DMS53 treated with DMSO at 0.1 percent for 48 hours (cell line): Measurements from ENCODE around the gene CIT.

Source experiments
- DNase-seq: peaks from one replicate; lab custom pipeline; 2025; ENCODE audit not compliant: unreplicated experiment; lab: John Stamatoyannopoulos, UW

CIT gene

DNA sequence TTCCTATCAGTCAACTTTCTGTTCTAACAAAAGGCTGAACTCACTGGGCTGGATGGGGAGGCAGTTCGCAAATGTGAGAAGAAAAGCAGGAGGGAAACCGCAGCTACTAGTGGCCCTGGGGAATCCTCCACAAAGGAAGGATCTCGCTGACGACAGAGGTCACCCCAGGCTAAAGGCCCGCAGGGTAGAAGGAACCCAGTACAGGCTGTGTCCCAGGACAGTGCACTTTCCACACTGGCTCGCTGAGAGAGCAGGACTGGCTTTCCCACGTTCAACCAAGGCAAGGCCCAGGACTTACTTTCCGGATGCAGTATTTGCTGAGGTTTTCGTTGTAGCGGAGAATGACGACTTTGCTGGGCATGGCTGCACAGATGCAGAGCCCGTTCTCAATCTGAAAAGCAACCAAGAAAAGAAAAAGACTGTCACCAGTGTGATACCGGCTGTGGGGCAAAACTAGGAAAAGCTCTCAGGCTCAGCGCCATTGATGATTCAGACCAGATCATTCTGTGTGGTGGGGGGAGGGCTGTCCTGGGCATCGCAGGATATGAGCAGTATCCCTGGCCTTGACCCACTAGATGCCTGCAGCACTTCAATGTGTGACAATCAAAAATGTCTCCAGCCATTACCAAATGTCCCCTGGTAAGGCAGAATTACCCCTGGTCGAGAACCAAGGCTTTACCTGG is 172.9 kb downstream of the CIT start:
- no peak for DNase-seq

DNA sequence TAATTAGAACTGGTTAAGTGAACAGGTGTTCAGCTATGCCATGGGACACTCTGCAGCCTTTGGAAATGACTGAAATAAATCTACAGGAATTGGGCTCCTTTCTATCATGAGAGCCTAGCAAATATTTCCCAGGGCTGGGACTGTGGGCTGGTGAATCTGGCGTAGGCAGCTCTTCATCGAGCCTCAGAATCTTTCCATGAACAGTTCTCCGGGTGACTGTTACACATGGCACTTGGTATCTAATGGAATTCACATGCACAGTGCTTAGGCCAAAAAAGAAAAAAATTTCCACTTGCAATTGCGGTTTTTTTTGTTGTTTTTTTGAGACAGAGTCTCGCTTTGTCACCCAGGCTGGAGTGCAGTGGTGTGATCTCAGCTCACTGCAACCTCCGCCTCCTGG is 177.0 kb downstream of the CIT start:
- no peak for DNase-seq

DNA sequence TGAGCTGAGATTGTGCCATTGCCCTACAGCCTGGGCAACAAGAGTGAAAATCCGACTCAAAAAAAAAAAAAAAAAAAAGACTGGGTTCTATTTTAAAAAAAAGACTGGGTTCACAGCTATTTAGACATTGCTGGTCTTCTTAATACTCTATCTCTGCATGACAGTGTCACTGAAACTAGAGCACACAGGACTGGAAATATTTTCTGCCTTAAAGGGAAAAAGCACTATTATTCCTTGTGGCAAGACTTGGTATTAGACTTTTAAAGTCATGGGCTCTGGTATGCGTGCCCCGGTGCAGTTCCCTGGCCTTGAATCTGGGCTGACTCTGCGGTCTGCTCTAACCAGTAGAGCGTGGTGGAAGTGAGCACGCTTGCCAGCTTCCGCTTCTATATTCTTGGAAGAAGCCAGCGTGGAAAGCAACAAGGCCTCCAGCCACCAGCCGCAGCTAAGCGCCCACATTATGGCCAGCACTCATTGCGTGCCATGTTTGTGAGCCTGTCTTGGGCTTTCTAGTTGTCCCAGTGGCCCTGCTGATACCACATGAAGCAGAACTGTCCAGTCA is 177.8 kb downstream of the CIT start:
- no peak for DNase-seq

DNA sequence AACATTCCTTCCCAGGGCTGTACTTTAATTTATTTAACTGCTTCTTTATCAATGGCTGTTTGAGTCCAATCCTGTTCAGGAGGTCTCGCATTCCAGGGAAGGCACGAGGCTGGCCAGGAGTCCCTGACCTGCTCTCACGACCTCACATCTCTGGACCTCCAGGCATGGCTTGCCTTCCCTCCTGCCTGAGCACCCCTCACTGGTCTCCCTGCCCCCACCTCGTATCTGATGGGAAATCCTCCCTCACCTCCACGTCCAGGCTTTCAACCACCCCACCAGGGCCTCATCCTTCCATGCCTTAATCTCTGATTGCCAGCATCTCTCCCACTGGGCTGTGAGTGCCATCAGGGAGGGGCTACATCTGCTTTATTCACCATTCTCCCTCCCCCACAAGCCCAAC is 180.2 kb downstream of the CIT start:
- DNase-seq = no peak

DNA sequence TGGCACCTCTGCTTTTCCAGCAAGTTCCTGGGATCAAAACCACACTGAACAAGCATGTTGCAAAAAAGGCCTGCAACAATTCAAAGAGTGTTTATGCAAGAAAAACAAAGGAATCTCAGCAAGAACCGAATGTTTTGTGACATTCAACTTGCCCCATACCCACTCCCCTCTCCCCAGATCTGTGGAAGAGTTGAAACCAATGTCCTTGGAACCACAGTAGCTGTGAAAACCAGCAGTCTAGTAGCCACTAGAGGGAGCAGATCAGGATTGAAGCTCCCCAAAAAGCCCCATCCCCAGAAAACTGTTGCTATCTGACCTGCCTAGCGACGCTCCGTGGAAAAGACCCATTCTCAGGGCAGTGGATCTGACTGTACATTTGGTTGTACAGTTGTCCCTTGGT is 182.1 kb downstream of the CIT start:
- no peak for DNase-seq

DNA sequence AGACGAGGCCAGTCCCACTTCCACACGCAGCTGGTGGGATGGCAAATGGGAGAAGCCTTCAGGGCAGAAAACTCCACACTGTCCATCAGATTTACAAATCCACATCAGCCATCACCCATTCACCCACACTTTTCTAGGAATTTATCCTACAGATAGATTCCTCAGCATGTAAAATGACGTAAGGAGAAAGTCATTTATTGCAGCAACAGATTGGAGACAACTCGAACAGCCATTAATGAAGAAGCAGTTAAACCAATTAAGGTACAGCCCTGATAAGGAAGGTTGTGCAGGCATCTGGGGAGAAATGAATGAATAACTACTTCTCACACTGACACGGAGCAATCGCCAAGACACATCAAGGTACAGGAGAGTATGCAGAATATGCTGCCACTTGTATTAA is 183.0 kb downstream of the CIT start:
- DNase-seq = no peak

DNA sequence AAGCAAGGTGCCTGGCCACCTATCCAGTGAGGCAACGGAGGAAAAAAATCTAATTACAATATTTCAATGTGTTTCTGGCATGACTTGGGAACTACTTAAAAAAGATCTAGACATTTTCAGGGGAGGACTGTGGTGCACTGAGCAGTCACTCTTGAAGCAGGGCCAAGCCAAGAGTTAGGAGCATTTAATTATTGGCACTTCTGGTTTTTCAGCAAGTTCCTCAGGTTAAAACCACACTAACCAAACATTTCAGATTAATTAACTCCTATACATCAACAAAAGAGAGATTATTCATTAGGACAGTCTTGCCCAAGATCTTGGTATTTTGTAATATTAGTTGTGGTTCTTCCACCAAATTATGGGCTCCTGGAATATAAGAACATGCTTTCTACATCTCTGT is 183.6 kb downstream of the CIT start:
- no peak for DNase-seq

DNA sequence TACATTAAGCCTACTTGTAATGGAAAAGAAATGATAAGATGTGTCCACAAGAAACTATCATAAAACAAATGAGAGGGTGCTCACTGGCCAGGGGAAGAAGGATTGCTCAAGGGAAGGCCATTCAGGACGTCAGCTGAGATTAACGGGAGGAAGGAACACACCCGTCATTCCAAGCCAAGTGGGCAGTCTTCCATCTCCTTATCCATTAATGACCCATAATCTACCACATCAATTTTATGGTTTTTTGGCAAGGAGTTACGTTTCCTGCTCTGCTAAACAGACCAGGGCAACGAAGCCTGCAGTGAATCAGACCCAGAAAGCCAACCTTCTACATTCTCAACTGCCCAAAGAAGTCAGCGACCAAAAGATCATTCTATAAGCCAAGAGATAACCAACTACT is 184.1 kb downstream of the CIT start:
- DNase-seq = no peak

DNA sequence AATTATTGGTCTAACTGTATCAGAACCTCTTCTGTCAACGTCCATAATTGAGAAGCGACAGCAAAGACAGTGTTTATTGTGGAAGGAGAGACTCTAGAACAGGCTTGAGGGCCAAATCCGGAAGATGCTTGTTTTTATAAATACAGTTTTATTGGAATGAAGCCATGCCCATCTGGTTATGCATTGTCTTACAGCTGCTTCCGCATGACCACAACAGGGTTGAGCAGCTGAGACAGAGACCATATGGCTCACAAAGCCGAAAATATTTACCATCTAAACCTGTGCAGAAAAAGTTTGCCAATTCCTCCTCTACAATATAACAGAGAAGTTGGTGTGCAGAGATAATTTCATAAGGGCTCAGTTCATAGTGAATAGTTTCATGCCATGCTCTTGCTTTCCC is 184.7 kb downstream of the CIT start:
- DNase-seq = no peak

DNA sequence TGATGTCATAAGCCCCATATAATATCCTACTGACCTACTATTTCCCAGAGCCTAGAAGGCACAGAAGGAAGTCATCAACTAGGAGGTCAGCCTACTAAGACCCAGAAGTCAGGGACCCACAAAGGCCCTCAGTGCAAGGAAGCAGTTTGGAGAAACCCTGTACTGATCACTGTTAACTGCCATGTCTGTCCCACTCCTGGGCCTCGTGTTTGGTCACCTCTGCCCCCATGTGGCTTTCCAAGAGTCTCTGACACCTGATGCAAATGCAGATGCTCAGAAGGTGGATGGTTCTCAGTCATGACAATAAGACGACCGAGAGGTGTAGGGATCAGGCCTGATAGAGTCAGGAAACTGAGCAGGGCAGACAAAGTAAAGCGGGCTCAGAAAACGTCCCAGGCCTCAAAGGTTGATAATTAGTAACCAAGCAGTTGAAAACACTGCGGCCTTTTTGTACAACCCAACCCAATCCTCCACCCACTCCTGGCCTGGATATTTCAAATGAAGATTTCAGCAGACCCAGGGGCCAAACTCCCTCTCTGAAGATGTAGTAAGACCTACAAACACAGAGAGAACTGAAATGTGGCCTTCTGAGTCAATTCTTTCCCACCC is 185.8 kb downstream of the CIT start:
- DNase-seq = no peak

DNA sequence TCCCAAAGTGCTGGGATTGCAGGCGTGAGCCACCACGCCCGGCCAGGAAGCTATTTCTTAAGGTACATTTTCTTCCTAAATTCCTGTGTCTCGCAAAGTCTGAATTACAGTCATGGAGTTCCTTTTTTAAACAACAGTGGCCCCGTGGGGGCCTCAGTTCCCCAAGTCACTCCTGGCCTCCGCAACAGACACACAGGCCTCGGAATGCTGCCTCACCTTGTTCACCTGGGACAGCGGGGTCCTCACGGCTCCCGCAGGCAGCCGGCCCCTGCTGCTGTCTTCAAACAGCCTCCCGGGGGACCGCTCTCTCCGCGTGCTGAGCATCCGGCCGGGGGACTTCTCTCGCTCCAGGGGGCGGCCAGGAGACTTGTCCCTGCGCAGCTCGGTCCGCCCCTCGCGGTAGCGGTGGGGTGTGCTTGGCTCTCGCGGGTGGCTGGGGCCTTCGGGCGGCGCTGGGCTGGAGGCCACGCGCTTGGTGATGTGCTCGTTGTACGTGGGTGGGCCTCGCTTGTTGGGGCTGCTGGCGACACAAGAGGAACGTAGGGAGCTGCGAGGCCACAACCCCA is 187.1 kb downstream of the CIT start:
- no peak for DNase-seq

DNA sequence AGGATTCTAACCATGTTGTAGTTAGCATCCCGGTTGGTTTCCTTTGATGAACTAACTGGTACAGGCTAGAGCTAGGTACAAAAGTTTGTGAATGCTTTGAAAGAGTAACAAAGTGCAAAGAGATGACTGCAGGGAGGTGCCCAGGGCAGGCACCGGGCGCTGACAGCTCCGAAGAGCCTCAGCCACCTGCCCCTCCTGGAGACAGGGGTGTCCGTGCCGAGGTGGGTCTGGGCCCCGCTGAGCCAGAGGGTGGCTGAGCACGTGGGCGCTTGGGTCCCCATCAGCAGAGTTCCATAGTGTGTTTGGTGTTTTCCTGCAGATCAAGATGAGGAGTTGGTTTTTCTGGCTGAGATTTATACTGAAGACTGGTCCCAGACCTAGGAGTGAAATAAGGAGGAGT is 189.2 kb downstream of the CIT start:
- no peak for DNase-seq

DNA sequence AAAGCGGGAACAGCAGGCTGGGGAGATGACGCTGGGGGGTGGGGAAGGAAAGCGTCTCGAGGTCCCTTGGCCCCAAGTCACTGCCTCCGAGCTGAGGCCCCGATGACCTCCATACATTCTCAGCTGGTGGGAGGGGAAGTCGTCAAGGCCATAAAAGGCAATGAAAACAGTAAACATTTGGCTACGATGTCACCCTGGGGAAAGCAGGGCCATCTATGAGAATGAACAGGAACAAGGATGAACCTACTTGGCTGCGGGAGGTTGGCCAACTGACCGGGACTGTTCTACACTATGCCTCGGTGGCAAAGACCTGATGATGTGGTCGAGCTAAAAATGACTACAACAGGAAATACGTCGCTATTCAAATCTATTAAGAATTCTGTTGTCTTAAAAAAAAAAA is 189.7 kb downstream of the CIT start:
- DNase-seq = no peak

DNA sequence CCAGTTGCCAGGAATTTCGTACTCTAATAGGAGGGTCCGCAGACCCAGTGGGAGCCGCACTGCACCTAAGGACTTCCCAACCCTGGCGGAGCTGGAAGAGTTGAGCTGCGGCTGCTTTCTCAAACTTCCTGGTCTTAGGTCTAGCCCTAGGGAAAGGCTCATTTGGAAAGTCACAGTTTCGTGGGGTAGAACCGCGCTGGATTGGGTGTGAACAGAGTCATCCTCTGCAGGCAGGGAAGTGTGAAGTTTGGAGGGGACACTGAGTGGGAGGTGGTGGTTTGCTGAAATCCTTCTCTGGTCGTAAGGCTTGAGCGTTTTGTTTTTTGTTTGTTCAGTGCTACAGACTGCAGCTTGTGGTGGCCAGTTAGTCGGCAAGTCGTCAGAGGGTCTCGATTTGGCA is 190.3 kb downstream of the CIT start:
- no peak for DNase-seq

DNA sequence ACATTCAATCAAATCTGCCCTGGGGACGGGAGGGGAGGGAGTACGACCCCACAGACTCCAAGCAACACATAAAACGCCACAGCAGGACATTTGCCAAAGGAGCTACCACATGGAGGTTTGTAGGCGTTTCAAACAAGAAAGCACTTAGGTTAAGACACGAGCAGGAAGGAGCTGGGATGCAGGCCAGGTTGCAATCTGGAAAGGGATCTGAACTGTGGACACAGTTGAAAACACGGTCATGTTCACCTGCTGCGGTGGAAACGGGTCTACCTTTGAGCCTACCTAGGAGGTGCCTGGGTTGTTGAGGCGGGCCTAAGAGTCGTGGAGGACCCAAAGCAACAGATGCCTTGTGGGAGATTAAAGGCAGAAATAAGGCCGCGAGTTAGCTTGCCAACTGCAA is 190.8 kb downstream of the CIT start:
- no peak for DNase-seq

DNA sequence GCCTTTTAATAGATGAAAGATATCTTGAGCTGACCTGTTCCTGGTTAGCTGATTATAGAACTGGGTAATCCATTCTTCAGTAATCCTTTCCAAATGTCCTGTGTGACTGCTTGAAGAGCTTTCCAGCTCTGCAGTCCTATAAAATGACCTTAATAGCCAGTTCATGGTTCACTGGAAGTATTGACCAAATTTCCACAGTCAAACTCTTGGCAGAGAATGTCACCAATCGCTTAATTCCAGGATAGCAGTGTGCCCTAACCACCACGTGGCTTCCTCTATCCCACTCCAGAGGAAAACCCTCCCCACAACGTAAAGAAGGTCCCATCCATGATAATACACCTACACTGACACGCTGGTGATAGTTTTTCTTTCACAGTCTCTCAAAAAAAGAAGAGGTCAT is 191.7 kb downstream of the CIT start:
- DNase-seq = no peak

DNA sequence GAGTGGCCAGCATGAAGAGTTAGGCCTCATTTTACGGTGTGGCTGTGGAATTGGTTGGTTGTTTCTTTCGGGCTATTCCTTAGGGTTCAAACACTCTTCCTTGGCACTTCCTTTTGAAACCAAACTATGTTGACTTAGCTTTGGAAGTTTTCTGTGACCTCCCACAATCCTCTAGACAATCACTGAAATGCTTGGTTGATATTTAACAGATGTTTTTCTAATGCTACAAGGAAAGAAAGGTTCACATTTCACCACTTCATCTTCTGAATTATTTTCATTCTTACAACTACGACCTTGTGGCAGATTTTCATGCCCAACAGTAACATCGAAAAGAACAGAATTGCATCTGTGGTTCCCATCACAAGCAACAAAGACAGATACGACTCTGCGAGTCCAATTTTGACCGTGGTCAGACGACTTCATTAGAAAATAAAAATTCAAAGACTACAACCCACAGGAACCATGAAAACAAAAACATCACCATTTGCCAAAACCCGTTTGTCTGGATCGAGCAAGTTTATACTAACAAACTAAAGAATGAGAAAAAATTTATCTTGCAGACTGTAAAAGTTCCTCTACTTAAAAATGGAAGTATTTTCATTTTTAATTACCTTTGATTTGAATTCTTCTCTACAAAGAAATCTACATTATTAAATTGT is 192.3 kb downstream of the CIT start:
- DNase-seq = no peak

DNA sequence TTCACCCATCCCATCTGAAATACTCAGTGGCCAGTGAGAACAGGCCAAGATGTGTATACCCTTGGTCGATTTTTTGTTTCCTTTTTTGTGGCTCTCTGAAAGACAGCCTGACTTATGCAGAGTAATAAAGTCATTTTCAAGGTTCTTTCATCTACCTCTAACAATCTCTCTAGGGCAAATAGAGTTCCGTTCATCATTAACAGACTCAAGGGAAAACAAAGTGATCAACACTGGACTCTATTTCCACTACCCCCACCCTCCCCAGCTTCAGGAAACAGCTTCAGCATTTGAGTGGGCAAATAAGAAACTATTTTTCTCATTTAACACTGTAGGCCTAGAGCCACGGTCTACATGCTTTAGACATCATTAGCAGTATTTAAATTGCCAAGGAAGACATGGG is 193.3 kb downstream of the CIT start:
- DNase-seq = no peak

DNA sequence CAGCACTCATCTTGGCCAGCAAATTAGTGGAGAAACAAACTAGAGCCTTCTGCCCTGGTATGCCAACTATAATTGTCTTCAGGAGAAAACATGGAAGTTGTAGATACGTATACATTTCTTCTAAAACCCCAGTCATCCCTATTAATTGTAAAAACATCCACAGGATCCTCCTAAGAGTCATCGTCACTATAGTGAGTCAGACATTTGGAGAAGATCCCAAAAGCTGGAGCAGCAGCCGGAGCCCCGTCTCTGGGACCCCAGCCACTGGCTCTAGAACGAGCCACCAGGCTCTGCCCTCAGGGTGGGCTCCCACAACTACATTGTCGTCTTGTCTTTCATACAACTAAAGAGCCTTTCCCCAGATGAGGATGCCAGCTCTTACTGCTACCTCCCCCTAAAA is 193.7 kb downstream of the CIT start:
- no peak for DNase-seq

DNA sequence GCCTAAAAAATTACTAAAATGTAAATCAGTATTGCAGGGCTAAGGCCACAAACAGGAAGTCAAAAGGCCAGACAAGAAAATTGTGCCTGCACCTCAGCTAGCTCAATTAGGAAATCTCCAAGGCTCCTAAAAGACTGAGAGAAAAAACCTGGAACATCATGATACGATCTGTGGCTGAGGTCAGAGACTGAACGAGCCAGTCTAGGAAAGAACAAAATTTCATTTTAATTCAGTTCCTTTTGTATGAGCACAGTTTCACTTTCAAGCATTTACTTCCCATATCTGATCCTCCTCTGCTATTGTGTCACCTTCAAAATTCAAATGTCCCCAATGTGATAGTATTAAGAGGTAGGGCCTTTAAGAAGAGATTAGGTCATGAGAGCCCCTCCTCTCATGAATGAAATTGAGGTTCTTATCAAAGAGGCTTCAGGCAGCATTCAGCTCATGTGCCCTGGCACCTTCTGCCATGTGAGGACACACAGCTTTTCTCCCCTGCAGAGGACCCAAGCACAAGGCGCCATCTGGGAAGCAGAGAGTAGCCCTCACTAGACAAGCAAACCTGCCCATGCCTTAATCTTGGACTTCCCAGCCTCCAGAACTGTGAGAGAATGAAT is 194.4 kb downstream of the CIT start:
- no peak for DNase-seq

DNA sequence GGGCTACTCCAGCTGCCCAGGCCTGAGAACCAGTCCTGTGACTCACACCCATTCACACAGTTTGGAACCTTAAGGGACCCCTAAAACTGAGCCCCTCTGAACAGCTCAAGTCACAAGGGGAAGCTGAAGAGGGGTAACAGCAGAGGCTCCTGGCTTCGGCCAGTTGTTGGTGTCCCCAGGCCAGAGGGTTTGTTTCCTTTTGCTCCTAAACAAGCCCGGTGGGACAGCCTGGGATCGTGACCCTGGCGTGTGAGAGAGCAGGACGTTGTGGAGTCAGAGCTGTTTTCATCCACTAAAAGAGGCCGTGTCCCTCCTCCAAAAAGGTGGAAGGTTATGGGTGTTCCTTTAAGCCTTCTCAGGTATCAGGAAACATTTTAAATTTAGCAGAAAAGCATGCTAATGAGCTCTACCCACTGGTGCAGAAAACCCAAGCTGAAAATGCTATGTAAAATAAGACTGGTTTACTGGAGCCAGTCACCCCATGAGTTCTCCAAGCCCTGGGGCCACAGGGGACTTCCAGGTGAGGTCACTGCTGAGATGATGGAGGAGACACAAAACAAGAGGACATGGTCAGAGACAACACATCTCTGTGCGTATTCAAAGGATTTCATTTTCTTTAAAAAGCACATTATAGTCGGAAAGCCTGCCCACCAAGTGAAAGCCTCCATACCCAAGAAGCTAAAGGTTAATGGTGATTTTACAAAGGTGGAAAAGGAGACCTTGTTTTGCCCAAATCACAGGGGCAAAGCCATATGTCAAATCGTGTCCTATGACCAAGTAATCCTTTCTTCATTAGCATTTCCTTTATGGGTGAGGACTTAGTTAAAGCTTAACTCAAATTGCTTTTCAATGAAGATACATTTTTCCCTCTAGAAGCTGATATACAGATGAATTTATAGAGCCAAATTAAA is 195.1 kb downstream of the CIT start:
- no peak for DNase-seq
